Keratinocyte (primary cell): ENCODE results near the gene COQ4.

Source experiments
- CTCF ChIP-seq, 3 experiments: IDR thresholded peaks in 1 of 3; conservative IDR thresholded peaks in 1 of 3; optimal IDR thresholded peaks in 1 of 3; 2 replicates in 2 of 3; 3 replicates in 1 of 3; pipeline versions ENCODE3 to v1.5.1; 2011; ENCODE audit warnings: low read length in 3 of 3, mild to moderate bottlenecking in 3 of 3, moderate library complexity in 2 of 3, control low read depth in 1 of 3, inconsistent platforms in 1 of 3; ENCODE audit not compliant: insufficient read depth in 2 of 3; ENCODE audit errors: extremely low read depth in 1 of 3
- EZH2 ChIP-seq: IDR thresholded peaks from one replicate; pipeline ENCODE4 v1.6.1; 2012; ENCODE audit warnings: inconsistent platforms, mild to moderate bottlenecking, low read length, moderate library complexity

DNA sequence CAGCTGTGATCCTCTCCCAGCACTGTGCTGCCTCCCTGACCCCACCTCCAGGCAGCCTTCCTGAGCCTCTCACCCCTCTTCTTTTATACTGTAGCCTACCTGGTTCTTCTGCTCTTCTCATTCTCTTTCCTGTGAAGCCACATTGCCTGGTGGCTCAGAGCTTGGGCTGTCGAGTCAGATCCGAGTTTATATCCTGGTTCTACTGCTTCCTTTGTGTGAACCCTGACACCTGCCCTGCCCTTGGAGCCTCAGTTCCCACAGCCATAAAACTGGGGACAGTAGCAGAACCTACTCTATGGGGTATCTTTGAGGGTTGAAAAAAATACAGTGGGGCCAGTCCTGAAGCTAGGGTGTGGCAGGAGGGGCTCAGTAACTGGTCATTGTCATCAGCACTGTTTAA lies 26.5 kb downstream of the COQ4 start:
- no peak for TF ChIP-seq CTCF (optimal IDR thresholded peaks at IDR 0.05 in 1 of 3, IDR thresholded peaks at IDR 0.05 in 1 of 3, conservative IDR thresholded peaks at IDR 0.05 in 1 of 3; ENCODE audit: extremely low read depth in 1 of 3, insufficient read depth in 2 of 3, low read length in 3 of 3)
- TF ChIP-seq EZH2 = no peak
